NCI-H82 treated with DMSO at 0.1 percent for 48 hours (cell line): Measurements from ENCODE around the gene RGS17.

Source experiments
- DNase-seq: peaks from one replicate; lab custom pipeline; 2025; ENCODE audit not compliant: unreplicated experiment; lab: John Stamatoyannopoulos, UW

RGS17 gene

GRCh38 chr6:152957796-152958195 lies 173.3 kb downstream of the RGS17 start:
- no peak for DNase-seq
